Upper lobe of right lung (tissue), 1 donor: ENCODE data around the gene MBLAC2. TPM values are rescaled to one million over a fixed set of nuclear protein-coding genes. Genes with fewer than 3 reads are reported as not detected.
A peak's percentile ranks its signal among the peaks of the same experiment; 100 is the strongest.

Experiments
- ATAC-seq: fragments of 200-7000 bp; cut with Tn5 transposase; one replicate; pipeline ENCODE4 v1.9.1; 2020; ENCODE audit warnings: mild to moderate bottlenecking, moderate library complexity
- DNase-seq: peaks from one replicate; pipeline ENCODE4 v3.0.0-alpha.2; 2020
- H3K27ac ChIP-seq: fragments of 200-600 bp; one replicate; pipeline ENCODE4 v1.8.0; 2022
- H3K27me3 ChIP-seq: fragments of 200-600 bp; one replicate; pipeline ENCODE4 v1.8.0; 2022; ENCODE audit warnings: mild to moderate bottlenecking
- H3K36me3 ChIP-seq: fragments of 200-600 bp; one replicate; pipeline ENCODE4 v1.8.0; 2022
- H3K4me1 ChIP-seq: fragments of 200-600 bp; one replicate; pipeline ENCODE4 v1.8.0; 2022
- H3K4me3 ChIP-seq: fragments of 200-600 bp; one replicate; pipeline ENCODE4 v1.8.0; 2022; ENCODE audit warnings: mild to moderate bottlenecking
- H3K9me3 ChIP-seq: fragments of 200-600 bp; one replicate; pipeline ENCODE4 v1.8.0; 2022
- intact Hi-C: fragments of 100-400 bp; cut with DNase I; formaldehyde crosslinking; loops from one replicate; pipeline ENCODE4 v1.11.0; 2022
- total RNA-seq: library from RNA; stranded (reverse); fragmentation: NEBNext Ultra II Directional; extraction: Animal tissue kit (Norgen Biotek cat#: 25700); gene quantifications from one replicate; pipeline ENCODE4 v1.2.1, GENCODE V29; 2021
- TF ChIP-seq, protein P1 (sequence below): fragments of 200-600 bp; IDR thresholded peaks from one replicate; pipeline ENCODE4 v1.8.0; 2022; ENCODE audit warnings: antibody characterized with exemption
- donor health status: DM: no; HTN: yes; CAD: no; lungs with severe emphysema.

Gene MBLAC2
- total RNA-seq, 1 donor from 2014 or later = 4.5 TPM

DNA sequence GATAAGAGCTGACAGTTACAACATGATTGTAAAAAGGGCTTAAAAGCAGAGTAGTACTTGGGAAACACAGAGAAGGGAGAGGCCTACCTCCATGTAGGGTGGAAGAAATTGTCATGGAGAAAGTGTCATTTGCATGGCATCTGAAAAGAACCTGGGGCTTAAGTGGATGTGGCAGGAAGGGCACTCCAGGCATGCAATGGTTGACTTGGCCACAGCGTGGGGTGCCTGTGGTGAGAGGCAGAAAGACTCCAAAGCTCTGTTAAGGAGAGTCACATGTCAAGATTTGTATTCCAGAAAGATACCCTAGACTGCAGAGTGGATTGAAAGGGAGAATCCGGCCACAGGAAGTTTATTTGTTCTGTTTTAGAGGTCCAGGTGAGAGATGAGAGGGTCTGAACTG lies 2.5 kb upstream of the MBLAC2 start:
- no peak for ATAC-seq
- peaks cover 9% of the 10 kb centered on the region for H3K4me1 ChIP-seq
- H3K27me3 ChIP-seq = no peaks in the 10 kb centered on the region
- no peaks in the 10 kb centered on the region for H3K9me3 ChIP-seq
- no peak for DNase-seq
- intact Hi-C loops = no loop called here
- TF ChIP-seq, protein P1, sequence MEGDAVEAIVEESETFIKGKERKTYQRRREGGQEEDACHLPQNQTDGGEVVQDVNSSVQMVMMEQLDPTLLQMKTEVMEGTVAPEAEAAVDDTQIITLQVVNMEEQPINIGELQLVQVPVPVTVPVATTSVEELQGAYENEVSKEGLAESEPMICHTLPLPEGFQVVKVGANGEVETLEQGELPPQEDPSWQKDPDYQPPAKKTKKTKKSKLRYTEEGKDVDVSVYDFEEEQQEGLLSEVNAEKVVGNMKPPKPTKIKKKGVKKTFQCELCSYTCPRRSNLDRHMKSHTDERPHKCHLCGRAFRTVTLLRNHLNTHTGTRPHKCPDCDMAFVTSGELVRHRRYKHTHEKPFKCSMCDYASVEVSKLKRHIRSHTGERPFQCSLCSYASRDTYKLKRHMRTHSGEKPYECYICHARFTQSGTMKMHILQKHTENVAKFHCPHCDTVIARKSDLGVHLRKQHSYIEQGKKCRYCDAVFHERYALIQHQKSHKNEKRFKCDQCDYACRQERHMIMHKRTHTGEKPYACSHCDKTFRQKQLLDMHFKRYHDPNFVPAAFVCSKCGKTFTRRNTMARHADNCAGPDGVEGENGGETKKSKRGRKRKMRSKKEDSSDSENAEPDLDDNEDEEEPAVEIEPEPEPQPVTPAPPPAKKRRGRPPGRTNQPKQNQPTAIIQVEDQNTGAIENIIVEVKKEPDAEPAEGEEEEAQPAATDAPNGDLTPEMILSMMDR = no peak
- no peaks in the 10 kb centered on the region for H3K36me3 ChIP-seq
- H3K27ac ChIP-seq = no peak overlapping the region
- peak overlapping the region; percentile 12 for H3K4me3 ChIP-seq

GRCh38 chr5:90476391-90476790 lies 1.8 kb upstream of the MBLAC2 start:
- Histone ChIP-seq H3K4me1 (peaks cover 9% of the 10 kb centered on the region), H3K4me3 (no peak overlapping the region), H3K27me3 (no peaks in the 10 kb centered on the region), H3K9me3 (no peaks in the 10 kb centered on the region), H3K36me3 (no peaks in the 10 kb centered on the region), H3K27ac (no peak overlapping the region)
- no peak for DNase-seq
- ATAC-seq = no peak
- intact Hi-C loops = no loop called here
- TF ChIP-seq, protein P1 = no peak

- peaks cover 9% of the 10 kb centered on the region for H3K4me1 ChIP-seq
- H3K27me3 ChIP-seq = no peaks in the 10 kb centered on the region
- H3K36me3 ChIP-seq = no peaks in the 10 kb centered on the region
- DNase-seq (no peak), ATAC-seq (no peak)
- intact Hi-C loops = no loop called here
- H3K4me3 ChIP-seq = peak overlapping the region; percentile 79
- no peaks in the 10 kb centered on the region for H3K9me3 ChIP-seq
- TF ChIP-seq, protein P1 = no peak
- H3K27ac ChIP-seq = no peak overlapping the region
These were observed 937 bp upstream of the MBLAC2 start for GRCh38 chr5:90475436-90475980.

DNA sequence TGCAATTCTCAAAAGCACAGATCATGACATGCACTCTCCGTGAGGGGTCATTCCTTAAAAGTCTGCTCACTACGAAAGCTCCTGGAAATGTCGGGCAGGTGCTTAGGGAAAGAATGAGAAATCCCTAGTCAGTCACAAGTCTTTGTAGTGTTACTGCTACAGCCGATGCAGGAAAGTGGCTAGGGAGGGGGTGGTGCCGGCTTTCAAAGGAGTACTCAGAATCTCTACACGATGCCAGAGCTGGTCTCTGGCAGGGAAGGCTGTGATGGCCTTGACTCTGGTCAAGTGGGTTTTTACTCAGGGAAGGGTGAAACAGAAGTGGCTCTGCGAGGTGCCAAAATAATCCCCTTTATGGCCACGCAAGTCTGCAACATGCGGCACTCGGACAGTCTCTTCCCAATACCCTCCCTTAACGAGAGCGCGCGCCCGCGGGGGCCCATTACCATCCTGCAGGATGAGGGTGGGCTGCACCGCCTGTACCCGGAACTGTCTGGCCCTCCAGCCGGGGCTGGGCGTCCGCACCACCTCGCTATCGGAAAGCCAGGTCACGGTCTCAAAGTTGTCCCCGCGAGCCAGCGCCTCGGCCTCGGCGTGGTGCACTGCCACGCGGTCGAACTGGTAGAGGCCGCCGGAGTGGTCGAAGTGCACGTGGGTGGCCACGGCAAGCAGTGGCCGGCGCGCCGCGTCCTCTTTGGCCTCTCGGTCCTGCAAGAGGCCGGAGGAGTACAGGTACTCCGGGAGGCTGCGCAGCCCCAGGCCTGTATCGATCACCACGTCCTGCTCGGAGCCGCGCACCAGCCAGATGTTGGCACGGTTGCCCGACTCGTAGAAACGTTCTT lies 956 bp downstream of the MBLAC2 start:
- Histone ChIP-seq H3K27ac (peak overlapping the region; percentile 86), H3K4me3 (peak overlapping the region; percentile 79), H3K4me1 (peaks cover 9% of the 10 kb centered on the region), H3K36me3 (no peaks in the 10 kb centered on the region), H3K9me3 (no peaks in the 10 kb centered on the region), H3K27me3 (no peaks in the 10 kb centered on the region)
- DNase-seq (peak; percentile 81), ATAC-seq (peak; percentile 56)
- intact Hi-C loops = no loop called here
- TF ChIP-seq, protein P1 = no peak

- Histone ChIP-seq H3K36me3 (no peaks in the 10 kb centered on the region), H3K4me1 (peaks cover 9% of the 10 kb centered on the region), H3K27ac (no peak overlapping the region), H3K9me3 (no peaks in the 10 kb centered on the region), H3K4me3 (peak overlapping the region; percentile 79), H3K27me3 (no peaks in the 10 kb centered on the region)
- DNase-seq (no peak), ATAC-seq (no peak)
- TF ChIP-seq, protein P1 = no peak
- intact Hi-C loops = no loop called here
These were observed 1.7 kb downstream of the MBLAC2 start for GRCh38 chr5:90472783-90473395.
